GM12878 (cell line): ENCODE data around the gene CIAO1.

Experiments used
- ATF3 ChIP-seq: IDR thresholded peaks from 2 replicates; pipeline ENCODE4 v1.6.1; 2011; ENCODE audit warnings: low read depth, mild to moderate bottlenecking, low read length, moderate library complexity, borderline replicate concordance; ENCODE audit errors: extremely low read depth
- EGR1 ChIP-seq, 2 experiments: IDR thresholded peaks; 1 replicate in 1 of 2; 2 replicates in 1 of 2; pipeline ENCODE4 v1.6.1; 2011 to 2012; ENCODE audit warnings: low read depth in 2 of 2, low read length in 2 of 2, borderline replicate concordance in 1 of 2, mild to moderate bottlenecking in 1 of 2, moderate library complexity in 1 of 2
- EZH2 ChIP-seq: IDR thresholded peaks from 2 replicates; pipeline ENCODE4 v1.6.1; 2012; ENCODE audit warnings: low read depth, mild to moderate bottlenecking, control low read depth, inconsistent platforms, low read length, borderline replicate concordance; ENCODE audit not compliant: control insufficient read depth
- FOXM1 ChIP-seq: IDR thresholded peaks from 2 replicates; pipeline ENCODE4 v1.6.1; 2012; ENCODE audit warnings: low read depth, mild to moderate bottlenecking, inconsistent platforms, low read length, moderate library complexity
- JUND ChIP-seq: IDR thresholded peaks from 2 replicates; pipeline ENCODE4 v1.6.1; 2012; ENCODE audit warnings: low read depth, mild to moderate bottlenecking, low read length, improper control_type of control experiment, moderate library complexity
- POU2F2 ChIP-seq: IDR thresholded peaks from 3 replicates; pipeline ENCODE4 v1.6.1; 2011; ENCODE audit warnings: low read depth, mild to moderate bottlenecking, low read length, borderline replicate concordance
- TAF1 ChIP-seq: IDR thresholded peaks from 2 replicates; pipeline ENCODE4 v1.6.1; 2011; ENCODE audit warnings: mild to moderate bottlenecking, low read depth, low read length, borderline replicate concordance
- TCF12 ChIP-seq: IDR thresholded peaks from 2 replicates; pipeline ENCODE4 v1.6.1; 2011; ENCODE audit warnings: low read depth, mild to moderate bottlenecking, low read length
- ZNF24 ChIP-seq: fragments of 450-650 bp; IDR thresholded peaks from 2 replicates; pipeline ENCODE4 v1.6.1; 2017; ENCODE audit warnings: antibody characterized with exemption, mild to moderate bottlenecking
- TF ChIP-seq, protein P1 (sequence below): IDR thresholded peaks from 2 replicates; pipeline ENCODE4 v1.6.1; 2011; ENCODE audit warnings: low read depth, low read length, improper control_type of control experiment, borderline replicate concordance
- TF ChIP-seq, protein P2 (sequence below), 3 experiments: IDR thresholded peaks in 2 of 3; conservative IDR thresholded peaks in 1 of 3; 2 replicates each; pipeline ENCODE4 v1.5.1; 2011; ENCODE audit warnings: low read depth in 3 of 3, low read length in 3 of 3, mild to moderate bottlenecking in 3 of 3, control low read depth in 2 of 3, moderate library complexity in 2 of 3, inconsistent platforms in 1 of 3, mixed read lengths in 1 of 3; ENCODE audit not compliant: control insufficient read depth in 2 of 3, insufficient read depth in 1 of 3; ENCODE audit errors: extremely low read depth in 1 of 3
- TF ChIP-seq, protein P3 (sequence below): IDR thresholded peaks from 2 replicates; pipeline ENCODE4 v1.6.1; 2012; ENCODE audit warnings: low read depth, low read length, improper control_type of control experiment
- TF ChIP-seq, protein P4 (sequence below): fragments of 450-650 bp; IDR thresholded peaks from 2 replicates; pipeline ENCODE4 v1.6.1; 2018; ENCODE audit warnings: borderline replicate concordance, mild to moderate bottlenecking; ENCODE audit not compliant: partially characterized antibody

DNA sequence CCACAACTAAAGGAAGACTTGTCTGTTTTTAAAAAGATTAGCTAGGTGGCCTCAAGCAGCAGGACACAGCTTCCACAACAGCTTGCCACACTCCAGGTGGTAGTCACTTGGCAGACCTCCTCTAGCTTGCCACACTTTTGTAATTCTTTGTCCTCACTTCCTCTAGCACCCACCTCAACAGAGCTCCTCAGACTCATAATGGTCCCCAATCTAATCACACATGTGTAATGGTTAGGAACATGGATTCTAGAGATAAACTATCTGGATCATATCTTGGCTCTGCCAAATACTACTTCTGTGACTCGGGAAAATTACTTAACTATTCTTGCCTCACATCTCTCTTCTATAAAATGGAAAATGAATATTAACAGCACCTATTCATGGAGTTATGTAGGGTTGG, 35.8 kb downstream of the CIAO1 start:
- TF ChIP-seq ATF3 = no peak
- no peak for TF ChIP-seq TAF1
- TF ChIP-seq FOXM1 = no peak
- TF ChIP-seq, protein P1, sequence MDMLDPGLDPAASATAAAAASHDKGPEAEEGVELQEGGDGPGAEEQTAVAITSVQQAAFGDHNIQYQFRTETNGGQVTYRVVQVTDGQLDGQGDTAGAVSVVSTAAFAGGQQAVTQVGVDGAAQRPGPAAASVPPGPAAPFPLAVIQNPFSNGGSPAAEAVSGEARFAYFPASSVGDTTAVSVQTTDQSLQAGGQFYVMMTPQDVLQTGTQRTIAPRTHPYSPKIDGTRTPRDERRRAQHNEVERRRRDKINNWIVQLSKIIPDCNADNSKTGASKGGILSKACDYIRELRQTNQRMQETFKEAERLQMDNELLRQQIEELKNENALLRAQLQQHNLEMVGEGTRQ = no peak
- no peak for TF ChIP-seq JUND
- TF ChIP-seq, protein P2, sequence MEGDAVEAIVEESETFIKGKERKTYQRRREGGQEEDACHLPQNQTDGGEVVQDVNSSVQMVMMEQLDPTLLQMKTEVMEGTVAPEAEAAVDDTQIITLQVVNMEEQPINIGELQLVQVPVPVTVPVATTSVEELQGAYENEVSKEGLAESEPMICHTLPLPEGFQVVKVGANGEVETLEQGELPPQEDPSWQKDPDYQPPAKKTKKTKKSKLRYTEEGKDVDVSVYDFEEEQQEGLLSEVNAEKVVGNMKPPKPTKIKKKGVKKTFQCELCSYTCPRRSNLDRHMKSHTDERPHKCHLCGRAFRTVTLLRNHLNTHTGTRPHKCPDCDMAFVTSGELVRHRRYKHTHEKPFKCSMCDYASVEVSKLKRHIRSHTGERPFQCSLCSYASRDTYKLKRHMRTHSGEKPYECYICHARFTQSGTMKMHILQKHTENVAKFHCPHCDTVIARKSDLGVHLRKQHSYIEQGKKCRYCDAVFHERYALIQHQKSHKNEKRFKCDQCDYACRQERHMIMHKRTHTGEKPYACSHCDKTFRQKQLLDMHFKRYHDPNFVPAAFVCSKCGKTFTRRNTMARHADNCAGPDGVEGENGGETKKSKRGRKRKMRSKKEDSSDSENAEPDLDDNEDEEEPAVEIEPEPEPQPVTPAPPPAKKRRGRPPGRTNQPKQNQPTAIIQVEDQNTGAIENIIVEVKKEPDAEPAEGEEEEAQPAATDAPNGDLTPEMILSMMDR (IDR thresholded peaks at IDR 0.05 in 2 of 3, conservative IDR thresholded peaks at IDR 0.05 in 1 of 3; ENCODE audit: control insufficient read depth in 2 of 3, extremely low read depth in 1 of 3, insufficient read depth in 1 of 3, low read depth in 3 of 3, low read length in 3 of 3) = no peak
- no peak for TF ChIP-seq ZNF24
- TF ChIP-seq, protein P3, sequence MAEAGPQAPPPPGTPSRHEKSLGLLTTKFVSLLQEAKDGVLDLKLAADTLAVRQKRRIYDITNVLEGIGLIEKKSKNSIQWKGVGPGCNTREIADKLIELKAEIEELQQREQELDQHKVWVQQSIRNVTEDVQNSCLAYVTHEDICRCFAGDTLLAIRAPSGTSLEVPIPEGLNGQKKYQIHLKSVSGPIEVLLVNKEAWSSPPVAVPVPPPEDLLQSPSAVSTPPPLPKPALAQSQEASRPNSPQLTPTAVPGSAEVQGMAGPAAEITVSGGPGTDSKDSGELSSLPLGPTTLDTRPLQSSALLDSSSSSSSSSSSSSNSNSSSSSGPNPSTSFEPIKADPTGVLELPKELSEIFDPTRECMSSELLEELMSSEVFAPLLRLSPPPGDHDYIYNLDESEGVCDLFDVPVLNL = no peak
- no peak for TF ChIP-seq POU2F2
- TF ChIP-seq, protein P4, sequence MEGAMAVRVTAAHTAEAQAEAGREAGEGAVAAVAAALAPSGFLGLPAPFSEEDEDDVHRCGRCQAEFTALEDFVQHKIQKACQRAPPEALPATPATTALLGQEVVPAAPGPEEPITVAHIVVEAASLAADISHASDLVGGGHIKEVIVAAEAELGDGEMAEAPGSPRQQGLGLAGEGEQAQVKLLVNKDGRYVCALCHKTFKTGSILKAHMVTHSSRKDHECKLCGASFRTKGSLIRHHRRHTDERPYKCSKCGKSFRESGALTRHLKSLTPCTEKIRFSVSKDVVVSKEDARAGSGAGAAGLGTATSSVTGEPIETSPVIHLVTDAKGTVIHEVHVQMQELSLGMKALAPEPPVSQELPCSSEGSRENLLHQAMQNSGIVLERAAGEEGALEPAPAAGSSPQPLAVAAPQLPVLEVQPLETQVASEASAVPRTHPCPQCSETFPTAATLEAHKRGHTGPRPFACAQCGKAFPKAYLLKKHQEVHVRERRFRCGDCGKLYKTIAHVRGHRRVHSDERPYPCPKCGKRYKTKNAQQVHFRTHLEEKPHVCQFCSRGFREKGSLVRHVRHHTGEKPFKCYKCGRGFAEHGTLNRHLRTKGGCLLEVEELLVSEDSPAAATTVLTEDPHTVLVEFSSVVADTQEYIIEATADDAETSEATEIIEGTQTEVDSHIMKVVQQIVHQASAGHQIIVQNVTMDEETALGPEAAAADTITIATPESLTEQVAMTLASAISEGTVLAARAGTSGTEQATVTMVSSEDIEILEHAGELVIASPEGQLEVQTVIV = no peak
- no peak for TF ChIP-seq TCF12
- no peak for TF ChIP-seq EGR1 (IDR thresholded peaks at IDR 0.05; ENCODE audit: borderline replicate concordance in 1 of 2, low read depth in 2 of 2, low read length in 2 of 2)
- no peak for TF ChIP-seq EZH2
